GM12873 (cell line): ENCODE data around the gene VAX1.

Experiments used
- CTCF ChIP-seq: IDR thresholded peaks from 2 replicates; pipeline ENCODE4 v1.5.1; 2012; ENCODE audit warnings: low read depth, mild to moderate bottlenecking, moderate library complexity, low read length, control low read depth; ENCODE audit not compliant: insufficient read depth; ENCODE audit errors: missing control alignments

Gene VAX1

DNA sequence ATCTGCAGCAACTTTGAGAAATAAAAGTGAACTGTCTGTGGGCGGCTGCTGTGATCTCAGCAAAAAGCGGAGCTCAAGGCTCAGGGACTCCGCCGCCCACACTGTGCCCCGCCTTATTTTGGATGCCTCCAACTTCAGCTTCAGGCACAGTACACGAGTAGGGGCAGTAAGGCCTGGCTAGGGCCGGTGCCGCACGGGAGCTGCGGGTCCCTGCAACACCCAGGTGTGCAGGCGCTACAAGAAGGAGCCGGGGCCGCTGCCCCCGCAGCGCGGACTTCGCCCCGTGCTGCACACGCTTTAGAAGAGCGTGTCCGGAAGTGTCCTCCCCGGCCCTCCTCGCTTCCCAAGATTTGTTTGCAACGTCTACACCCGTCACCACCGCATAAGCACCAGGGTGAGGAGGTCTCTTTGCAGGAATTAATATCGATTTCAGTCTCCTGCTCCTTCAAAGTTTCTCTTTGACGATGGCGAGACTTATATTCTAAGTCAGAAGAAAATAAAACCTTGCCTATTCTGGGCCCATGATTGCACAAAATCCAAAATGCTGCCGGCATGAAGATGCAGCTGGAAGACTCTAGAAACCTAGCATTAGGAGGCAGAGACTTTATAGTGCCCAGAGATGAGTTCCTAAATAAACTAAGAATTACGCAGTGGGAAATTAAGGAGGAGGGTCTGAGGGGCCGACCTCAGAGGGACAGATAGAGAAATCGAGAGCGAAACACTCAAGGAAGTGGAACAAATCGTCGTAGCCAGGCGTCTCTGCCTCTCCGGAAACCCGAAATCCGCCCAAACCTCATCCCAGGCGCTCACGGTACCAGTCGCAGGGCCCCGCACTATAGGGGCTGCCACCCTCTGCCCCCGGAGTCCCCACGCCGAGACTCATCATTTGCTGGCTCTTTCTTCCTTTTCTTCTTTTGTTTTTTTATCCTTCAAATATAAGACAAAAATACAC lies 6.4 kb downstream of the VAX1 start:
- TF ChIP-seq CTCF, result no peak

GRCh38 chr10:117130862-117131375 lies 7.2 kb downstream of the VAX1 start:
- TF ChIP-seq CTCF, result no peak

DNA sequence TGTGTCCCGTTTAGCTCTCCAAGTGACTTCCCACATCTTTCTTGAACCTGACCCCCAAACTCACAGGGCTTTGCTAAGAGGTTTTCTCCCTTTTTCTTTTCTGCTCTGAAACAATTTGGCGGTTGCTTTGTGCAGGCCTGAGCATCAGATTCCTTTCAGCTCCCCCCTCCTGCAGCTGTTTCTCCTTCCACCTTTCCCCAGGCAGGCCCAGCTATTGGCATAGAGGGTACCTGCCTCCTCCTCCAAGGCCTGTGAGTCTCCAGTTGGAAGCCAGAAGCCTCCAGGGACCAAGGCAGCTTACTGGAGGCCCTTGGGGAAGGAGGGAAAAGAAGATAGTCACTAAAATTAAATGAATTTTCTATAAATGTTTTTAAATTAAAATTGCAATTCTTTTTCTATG lies 7.7 kb downstream of the VAX1 start:
- TF ChIP-seq CTCF, result no peak

DNA sequence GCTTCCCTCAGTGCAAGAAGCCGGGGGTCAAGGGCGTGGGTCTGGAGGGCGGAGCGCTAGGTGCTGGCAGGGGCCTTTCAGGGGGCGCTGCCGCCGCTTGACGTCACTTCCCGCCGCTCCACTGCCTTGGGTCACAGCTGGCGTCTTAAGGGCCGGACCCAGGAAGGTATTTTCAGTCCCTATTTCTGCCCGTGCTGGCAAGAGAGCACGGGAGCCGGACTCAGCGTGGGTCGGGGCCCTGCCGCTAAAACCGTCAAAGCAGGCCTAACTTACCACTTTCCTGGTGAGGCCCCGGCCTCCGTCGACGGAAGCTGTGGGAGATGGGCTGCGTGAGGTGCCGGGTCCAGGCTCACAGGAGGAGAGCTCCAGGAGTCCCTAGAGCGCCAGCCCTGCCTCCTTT lies 12.0 kb downstream of the VAX1 start:
- no peak for TF ChIP-seq CTCF

GRCh38 chr10:117112220-117112619 lies 25.9 kb downstream of the VAX1 start:
- TF ChIP-seq CTCF, result peak; percentile 12

GRCh38 chr10:117107238-117107637 lies 30.8 kb downstream of the VAX1 start:
- TF ChIP-seq CTCF, result no peak

- no peak for TF ChIP-seq CTCF
These were observed 41.4 kb downstream of the VAX1 start for GRCh38 chr10:117096599-117097201.
